Measurements from ENCODE around the gene WNK1.
"Not testable (repeated sequence)": the region's sequence is repeated elsewhere in the genome, so short reads cannot be mapped to it uniquely, and the experiment has no call there.

The WNK1 gene

GRCh38 chr12:904010-904414, 151.6 kb downstream of the WNK1 start:
- intact Hi-C loops (cut with DNase I), result no loop called here
- DNase-seq, result no peak

GRCh38 chr12:905261-906031, 153.1 kb downstream of the WNK1 start:
- no peak for DNase-seq
- intact Hi-C loops (cut with DNase I), result no loop called here

DNA sequence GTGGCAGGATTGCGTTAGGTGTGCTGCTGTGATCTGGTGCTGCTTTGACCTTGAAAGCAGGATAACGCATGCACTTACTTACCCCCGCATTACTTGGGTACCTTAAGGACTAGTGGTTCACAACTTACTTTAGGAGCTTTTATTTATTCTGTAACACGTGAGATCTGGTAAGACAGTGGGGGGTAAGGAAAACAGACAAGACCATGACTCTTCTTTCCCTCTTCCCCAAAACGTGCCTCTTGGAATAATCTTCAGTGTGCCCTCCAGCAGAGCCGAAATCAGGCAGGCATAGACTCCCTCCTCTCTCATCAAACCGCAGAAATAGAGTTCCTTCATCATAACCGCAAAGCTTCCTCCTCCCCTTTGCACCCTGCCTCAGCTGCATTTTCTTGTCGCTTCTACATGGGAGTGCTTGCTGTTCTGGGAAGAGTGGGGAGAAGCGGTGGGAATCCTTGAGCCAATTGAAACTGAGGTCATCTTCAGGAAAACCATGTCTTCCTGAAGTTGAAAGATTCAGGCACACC, 153.7 kb downstream of the WNK1 start:
- DNase-seq, result no peak
- intact Hi-C loops (cut with DNase I), result no loop called here

DNA sequence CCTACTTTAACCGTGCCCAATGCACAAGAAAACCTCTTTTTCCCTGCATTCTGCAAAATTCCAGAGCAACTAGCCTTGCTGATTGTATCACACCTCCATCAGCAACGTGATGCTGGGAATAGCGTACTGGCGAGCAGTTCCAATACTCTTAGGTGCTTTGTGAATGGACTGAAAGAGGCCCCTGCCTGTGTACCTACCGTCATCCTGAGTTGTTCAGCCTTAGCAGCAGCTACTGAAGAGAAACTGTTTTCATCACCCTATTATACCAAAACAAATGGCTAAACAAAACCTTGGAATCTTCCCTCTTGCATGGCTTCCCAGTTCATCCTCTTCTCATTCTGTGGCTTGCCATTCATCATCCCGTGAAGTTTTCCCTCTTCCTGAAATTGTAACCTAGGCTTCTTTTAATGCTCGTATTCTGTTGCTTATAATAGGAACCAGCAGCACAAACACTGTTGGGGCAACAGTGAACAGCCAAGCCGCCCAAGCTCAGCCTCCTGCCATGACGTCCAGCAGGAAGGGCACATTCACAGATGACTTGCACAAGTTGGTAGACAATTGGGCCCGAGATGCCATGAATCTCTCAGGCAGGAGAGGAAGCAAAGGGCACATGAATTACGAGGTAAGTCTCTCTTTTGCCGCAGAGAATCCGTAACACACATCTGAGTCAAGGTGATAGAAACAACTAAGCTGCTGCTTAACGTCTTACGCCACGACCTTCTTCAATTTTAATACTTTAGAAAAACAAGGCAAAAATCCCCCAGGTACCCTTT, 155.2 kb downstream of the WNK1 start:
- DNase-seq, result no peak
- intact Hi-C loops (cut with DNase I), result no loop called here

GRCh38 chr12:909861-910260, 157.5 kb downstream of the WNK1 start:
- intact Hi-C loops (cut with DNase I), result no loop called here
- DNase-seq, result no peak

- intact Hi-C loops (cut with DNase I), result no loop called here
- DNase-seq, result no peak
Measured at GRCh38 chr12:910416-910815, 158.0 kb downstream of the WNK1 start.

DNA sequence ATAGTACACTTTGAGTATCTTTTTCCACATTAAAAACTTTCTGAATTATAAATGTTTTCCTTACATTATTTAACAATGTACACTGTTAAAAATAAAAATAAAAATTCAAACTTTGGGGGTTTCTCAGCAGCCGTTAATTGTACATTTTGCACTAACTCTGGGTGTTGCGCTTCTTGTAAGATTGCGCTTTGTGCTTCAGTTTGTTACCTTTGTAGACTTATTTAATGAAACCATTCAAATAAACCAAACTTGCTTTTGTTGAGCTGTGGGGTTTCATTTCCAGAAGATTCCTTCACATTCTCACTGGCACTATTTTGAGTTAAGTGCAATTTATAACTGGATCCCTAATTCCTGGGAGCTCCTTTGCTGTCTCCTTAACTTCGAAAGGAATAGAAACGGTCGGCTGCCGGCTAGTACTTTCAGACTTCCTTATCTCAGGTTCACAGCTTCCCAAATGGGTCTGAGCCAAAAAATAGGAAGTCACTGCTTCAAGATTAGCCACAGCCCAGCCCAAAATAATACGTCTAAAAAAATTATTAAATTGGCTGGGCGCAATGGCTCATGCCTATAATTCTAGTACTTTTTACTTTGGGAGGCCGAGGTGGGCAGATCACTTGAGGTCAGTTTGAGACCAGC, 158.9 kb downstream of the WNK1 start:
- DNase-seq, result no peak
- intact Hi-C loops (cut with DNase I), result no loop called here

GRCh38 chr12:912466-913235, 160.3 kb downstream of the WNK1 start:
- DNase-seq, result no peak
- intact Hi-C loops (cut with DNase I), result no loop called here

- DNase-seq, result no peak
- intact Hi-C loops (cut with DNase I), result no loop called here
Measured at GRCh38 chr12:913919-914698, 161.7 kb downstream of the WNK1 start.

- intact Hi-C loops (cut with DNase I), result no loop called here
- no peak for DNase-seq
Measured at GRCh38 chr12:915090-915489, 162.7 kb downstream of the WNK1 start.

GRCh38 chr12:916240-916639, 163.9 kb downstream of the WNK1 start:
- intact Hi-C loops (cut with DNase I), result no loop called here
- DNase-seq, result peak in 1 of 10 donors; percentile 84

DNA sequence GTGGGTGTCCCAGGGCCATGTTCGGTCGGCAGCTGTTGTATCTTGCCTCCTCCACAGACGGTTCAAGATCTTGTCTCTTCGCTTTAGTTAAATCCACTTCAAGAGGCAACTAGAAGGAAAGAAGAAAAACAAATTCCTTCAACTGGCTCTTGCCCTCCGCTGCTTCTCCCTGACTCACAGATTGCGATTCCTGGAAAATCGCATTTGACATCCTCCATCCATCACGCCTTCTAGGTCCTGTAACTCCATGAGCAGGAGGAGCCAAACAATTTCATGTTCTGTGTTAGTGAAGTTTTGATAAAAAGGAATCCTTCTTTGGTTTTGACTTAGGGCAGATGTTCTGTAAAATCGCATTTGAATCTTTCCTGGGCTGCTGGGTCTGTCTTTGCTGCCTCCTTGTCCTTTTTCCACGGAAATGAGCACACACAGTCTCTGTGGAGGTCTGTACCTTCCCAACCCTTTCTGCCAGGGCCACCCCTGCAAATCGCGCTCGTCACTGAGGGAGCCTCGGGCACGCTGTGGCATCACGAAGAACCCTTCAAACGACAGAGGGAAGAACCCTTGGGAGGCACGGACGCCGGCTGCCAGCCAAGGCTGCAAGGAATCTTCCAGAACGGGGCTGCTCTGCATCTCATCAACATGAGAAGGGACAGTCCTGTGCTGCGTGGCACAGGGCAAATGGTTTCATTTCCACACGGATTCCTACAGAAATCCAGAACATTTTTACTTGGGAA, 164.5 kb downstream of the WNK1 start:
- intact Hi-C loops (cut with DNase I), result no loop called here

DNA sequence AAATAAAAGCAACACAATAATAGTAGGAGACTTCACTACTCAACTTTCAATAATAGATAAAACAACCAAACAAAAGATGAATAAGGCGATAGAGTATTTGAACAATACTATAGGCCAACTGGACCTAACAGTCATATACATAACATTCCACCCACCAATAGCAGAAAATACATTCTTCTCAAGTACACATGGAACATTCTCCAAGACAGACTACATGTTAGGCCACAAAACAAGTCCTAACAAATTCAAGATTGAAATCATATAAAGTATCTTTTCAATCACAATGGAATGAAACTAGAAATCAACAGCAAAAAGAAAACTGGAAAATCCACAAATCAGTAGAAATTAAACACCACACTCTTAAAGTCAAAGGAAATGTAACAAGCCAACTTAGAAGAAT, 168.3 kb downstream of the WNK1 start:
- intact Hi-C loops (cut with DNase I), result no loop called here
- DNase-seq, result no peak

More for the DNA sequence above, 164.5 kb downstream of the WNK1 start:
- DNase-seq, result no peak

DNA sequence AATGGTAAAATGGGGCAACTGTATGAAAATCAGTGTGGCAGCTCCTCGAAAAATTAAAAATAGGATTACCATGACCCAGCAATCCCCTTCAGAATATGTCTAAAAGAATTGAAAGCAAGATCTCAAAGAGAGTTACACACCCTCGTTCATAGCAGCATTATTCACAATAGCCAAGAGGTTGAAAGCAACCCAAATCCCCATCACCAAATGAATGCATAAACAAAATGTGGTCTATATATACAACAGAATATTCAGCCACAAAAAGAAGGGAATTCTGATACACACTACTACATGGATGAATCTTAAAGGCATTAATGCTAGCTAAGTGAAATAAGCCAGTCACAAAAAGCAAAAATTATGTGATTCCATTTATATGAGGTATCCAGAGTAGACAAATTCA, 169.9 kb downstream of the WNK1 start:
- no peak for DNase-seq
- intact Hi-C loops (cut with DNase I), result no loop called here

DNA sequence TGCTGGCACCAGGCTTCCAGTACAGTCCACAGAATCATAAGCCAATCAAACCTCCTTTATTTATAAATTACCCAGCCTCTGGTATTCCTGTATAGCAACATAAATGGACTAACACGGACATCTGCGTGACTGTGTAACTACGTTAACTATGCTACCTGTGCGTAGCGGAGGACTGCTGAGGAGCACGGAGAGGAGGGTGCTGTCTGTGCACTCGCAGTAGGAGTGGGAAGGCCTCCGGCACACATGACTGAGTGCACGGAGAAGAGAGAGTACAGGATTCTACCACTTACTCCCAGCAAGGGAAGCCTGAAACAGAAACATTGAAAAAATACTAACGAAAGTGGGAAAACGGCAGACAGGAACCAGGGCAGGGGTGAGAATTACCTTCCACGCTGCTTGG, 174.3 kb downstream of the WNK1 start:
- intact Hi-C loops (cut with DNase I), result no loop called here

GRCh38 chr12:931060-931459, 178.7 kb downstream of the WNK1 start:
- intact Hi-C loops (cut with DNase I), result no loop called here
- no peak for DNase-seq

More for the DNA sequence above, 174.3 kb downstream of the WNK1 start:
- no peak for DNase-seq

GRCh38 chr12:931591-931990, 179.2 kb downstream of the WNK1 start:
- no peak for DNase-seq
- intact Hi-C loops (cut with DNase I), result no loop called here

GRCh38 chr12:935891-936290, 183.5 kb downstream of the WNK1 start:
- DNase-seq; intact Hi-C loops (cut with DNase I): not testable (repeated sequence)

Data from posterior cingulate gyrus (tissue), 11 donors.